ENCODE measurements around the gene PHF11.
"Not testable (repeated sequence)": the region's sequence is repeated elsewhere in the genome, so short reads cannot be mapped to it uniquely, and the experiment has no call there.

The PHF11 gene

GRCh38 chr13:49561062-49561410 lies 65.3 kb downstream of the PHF11 start:
- no peak for DNase-seq (ENCODE audit: low spot score)
- no peak for TF ChIP-seq CTCF (IDR thresholded peaks at IDR 0.05; ENCODE audit: extremely low read depth, insufficient read depth, missing control alignments)
- in situ Hi-C loops (cut with MboI; ENCODE audit: low pct_unique_long_range_greater_than_20kb, low sequenced_read_pairs, unreplicated experiment): no loop called here

DNA sequence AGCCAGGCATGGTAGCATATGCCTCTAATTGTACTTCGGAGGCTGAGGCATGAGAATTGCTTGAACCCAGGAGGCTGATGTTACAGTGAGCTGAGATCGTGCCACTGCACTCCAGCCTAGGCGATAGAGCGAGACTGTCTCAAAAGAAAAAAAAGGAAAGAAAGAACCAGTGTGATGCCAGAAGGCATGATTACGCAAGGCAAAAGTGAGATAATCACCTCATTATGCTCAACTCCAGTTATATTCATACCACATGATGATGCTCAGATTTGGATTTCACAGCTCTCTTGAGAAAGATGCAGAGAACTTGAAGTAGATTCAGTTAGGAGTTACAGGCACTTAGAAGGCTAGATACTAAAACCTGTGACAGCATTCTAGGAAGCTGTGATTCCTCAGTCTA lies 67.8 kb downstream of the PHF11 start:
- TF ChIP-seq CTCF (IDR thresholded peaks at IDR 0.05; ENCODE audit: extremely low read depth, insufficient read depth, missing control alignments): no peak
- in situ Hi-C loops (cut with MboI; ENCODE audit: low pct_unique_long_range_greater_than_20kb, low sequenced_read_pairs, unreplicated experiment): no loop called here
- DNase-seq (ENCODE audit: low spot score): no peak

DNA sequence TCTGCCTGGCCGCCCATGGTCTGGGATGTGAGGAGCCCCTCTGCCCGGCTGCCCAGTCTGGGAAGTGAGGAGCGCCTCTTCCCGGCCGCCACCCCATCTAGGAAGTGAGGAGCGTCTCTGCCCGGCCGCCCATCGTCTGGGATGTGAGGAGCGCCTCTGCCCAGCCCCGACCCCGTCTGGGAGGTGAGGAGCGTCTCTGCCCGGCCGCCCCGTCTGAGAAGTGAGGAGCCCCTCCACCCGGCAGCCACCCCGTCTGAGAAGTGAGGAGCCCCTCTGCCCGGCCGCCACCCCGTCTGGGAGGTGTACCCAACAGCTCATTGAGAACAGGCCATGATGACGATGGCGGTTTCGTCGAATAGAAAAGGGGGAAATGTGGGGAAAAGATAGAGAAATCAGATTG lies 69.7 kb downstream of the PHF11 start:
- DNase-seq (ENCODE audit: low spot score); in situ Hi-C loops (cut with MboI; ENCODE audit: low pct_unique_long_range_greater_than_20kb, low sequenced_read_pairs, unreplicated experiment): not testable (repeated sequence)

GRCh38 chr13:49566461-49566860 lies 70.7 kb downstream of the PHF11 start:
- no peak for TF ChIP-seq CTCF (IDR thresholded peaks at IDR 0.05; ENCODE audit: extremely low read depth, insufficient read depth, missing control alignments)
- DNase-seq (ENCODE audit: low spot score): no peak
- in situ Hi-C loops (cut with MboI; ENCODE audit: low pct_unique_long_range_greater_than_20kb, low sequenced_read_pairs, unreplicated experiment): no loop called here

DNA sequence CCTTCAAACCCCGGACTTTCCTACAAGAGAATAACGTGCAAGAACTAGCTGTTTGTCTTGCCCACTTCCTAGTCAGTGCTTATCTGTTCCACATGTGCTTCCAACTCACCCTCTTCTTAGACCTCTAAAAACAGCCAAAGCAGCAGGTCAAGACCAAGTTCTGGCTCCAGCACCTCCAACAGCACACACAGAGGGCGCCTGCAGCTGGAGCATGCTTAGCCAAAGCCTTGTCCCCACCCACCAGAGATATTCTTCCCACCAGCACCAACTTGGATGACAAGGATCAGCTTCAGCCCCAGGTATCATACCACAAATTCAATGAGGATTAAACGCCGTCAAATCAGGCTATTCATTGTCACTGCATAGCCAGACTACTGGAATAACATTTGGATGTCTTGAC lies 71.7 kb downstream of the PHF11 start:
- in situ Hi-C loops (cut with MboI; ENCODE audit: low pct_unique_long_range_greater_than_20kb, low sequenced_read_pairs, unreplicated experiment): no loop called here
- DNase-seq (ENCODE audit: low spot score): no peak
- TF ChIP-seq CTCF (IDR thresholded peaks at IDR 0.05; ENCODE audit: extremely low read depth, insufficient read depth, missing control alignments): no peak

- TF ChIP-seq CTCF (IDR thresholded peaks at IDR 0.05; ENCODE audit: extremely low read depth, insufficient read depth, missing control alignments): no peak
- DNase-seq (ENCODE audit: low spot score): peak; percentile 54
- in situ Hi-C loops (cut with MboI; ENCODE audit: low pct_unique_long_range_greater_than_20kb, low sequenced_read_pairs, unreplicated experiment): no loop called here
These were observed 74.4 kb downstream of the PHF11 start for GRCh38 chr13:49569993-49570689.

DNA sequence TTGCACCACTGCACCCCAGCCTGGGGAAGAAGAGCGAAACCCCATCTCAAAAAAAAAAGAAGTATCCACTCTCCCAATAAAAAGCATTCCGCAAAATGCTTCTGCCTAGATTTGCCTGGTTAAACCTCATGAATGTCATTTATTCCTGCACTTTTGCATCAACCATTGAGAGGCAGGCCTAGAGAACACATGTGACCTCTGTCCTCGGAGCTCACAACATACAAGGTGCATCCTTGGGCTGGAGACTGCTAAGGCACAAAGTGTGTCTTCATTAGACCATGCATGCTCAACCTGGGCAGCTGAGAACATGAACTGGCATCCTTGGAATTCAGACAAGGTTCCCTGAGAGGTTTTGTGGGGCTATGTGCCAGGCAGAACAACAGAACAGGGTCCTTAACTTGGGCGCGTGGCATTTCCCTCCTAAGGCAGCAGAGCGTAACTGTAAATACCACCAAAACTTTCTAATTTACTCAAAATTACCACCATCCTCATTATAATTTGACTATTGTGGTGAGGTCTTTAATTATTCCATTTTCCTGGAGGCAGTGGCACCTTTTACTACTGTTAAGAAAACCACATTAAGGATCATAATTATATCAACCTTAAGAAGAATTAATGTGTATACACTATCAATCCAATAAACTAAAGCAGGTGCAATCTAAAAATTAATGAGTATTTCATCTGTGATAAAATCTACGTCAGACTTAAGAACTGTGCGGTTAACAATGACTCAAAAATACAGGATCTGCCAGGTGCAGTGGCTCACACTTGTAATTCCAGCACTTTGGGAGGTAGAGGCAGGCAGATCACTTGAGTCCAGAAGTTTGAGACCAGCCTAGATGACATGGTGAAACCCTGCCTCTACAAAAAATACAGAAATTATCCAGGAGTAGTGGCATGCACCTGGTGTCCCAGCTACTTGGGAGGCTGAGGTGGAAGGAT lies 75.8 kb downstream of the PHF11 start:
- DNase-seq (ENCODE audit: low spot score): no peak
- TF ChIP-seq CTCF (IDR thresholded peaks at IDR 0.05; ENCODE audit: extremely low read depth, insufficient read depth, missing control alignments): no peak
- in situ Hi-C loops (cut with MboI; ENCODE audit: low pct_unique_long_range_greater_than_20kb, low sequenced_read_pairs, unreplicated experiment): no loop called here

Data from GM13977 (cell line).